HCT116 (cell line): ENCODE measurements around the gene ADD3. TPM values are rescaled to one million over a fixed set of nuclear protein-coding genes. Genes with fewer than 3 reads are reported as not detected.

Experiments
- ATAC-seq: fragments of 200-7000 bp; cut with Tn5 transposase; 2 replicates; pipeline ENCODE4 v1.9.1; 2020; ENCODE audit warnings: mild to moderate bottlenecking, moderate library complexity
- BruUV-seq: library from RNA; stranded (reverse); fragments of 400-500 nt; replicated peaks from 2 replicates; lab custom pipeline; 2021; lab: Mats Ljungman, UMichigan
- CTCF ChIA-PET: fragments of 300-600 bp; sonication (Branson Sonifier 250); formaldehyde crosslinking; loops from one replicate; lab custom pipeline; 2021; ENCODE audit warnings: antibody characterized with exemption; lab: Charles Lee
- POLR2A ChIA-PET: fragments of 300-600, 350-600 bp; sonication (Branson Sonifier 250); formaldehyde crosslinking; loops from one replicate; lab custom pipeline; 2021; ENCODE audit warnings: antibody characterized with exemption; lab: Charles Lee
- RAD21 ChIA-PET, 2 experiments: fragments of 300-600 bp; sonication (Branson Sonifier 250); formaldehyde crosslinking; loops; one replicate each; lab custom pipeline; 2023; ENCODE audit warnings: low total read pairs in 2 of 2; ENCODE audit not compliant: uncharacterized antibody in 2 of 2, unreplicated experiment in 2 of 2, low non-redundant PET in 1 of 2; lab: Charles Lee
- DNase-seq: peaks from one replicate; pipeline ENCODE4 v3.0.0-alpha.2; 2010; ENCODE audit warnings: low read depth, low spot score
- H2AFZ ChIP-seq: fragments of 200-600 bp; shearing (Covaris generic), sonication (generic); 2 replicates; pipeline ENCODE4 v1.6.1; 2017; ENCODE audit warnings: low read depth, mixed run types, mixed read lengths, antibody characterized with exemption, low read length; ENCODE audit not compliant: poor library complexity, severe bottlenecking
- H3K27ac ChIP-seq: 2 replicates; pipeline ENCODE4 v1.5.1; 2012; ENCODE audit warnings: low read depth, low read length
- H3K27me3 ChIP-seq: fragments of 200-600 bp; sonication (generic); 2 replicates; pipeline ENCODE4 v1.6.1; 2016; ENCODE audit warnings: mixed run types, low read length, mixed read lengths; ENCODE audit not compliant: insufficient read depth
- H3K36me3 ChIP-seq, 2 experiments: fragments of 200-500 bp in 1 of 2; fragments of 200-600 bp in 1 of 2; sonication (Bioruptor generic) in 1 of 2; sonication (generic) in 1 of 2; 2 replicates each; pipeline versions ENCODE4 v1.5.1 to v1.6.1; 2014 to 2016; ENCODE audit warnings: low read length in 2 of 2, inconsistent platforms in 1 of 2, mixed read lengths in 1 of 2, mixed run types in 1 of 2; ENCODE audit not compliant: insufficient read depth in 2 of 2, control insufficient read depth in 1 of 2
- H3K4me1 ChIP-seq, 2 experiments: fragments of 200-600 bp in 1 of 2; sonication (generic) in 1 of 2; 2 replicates each; pipeline versions ENCODE4 v1.5.1 to v1.6.1; 2012 to 2017; ENCODE audit warnings: low read length in 2 of 2, inconsistent platforms in 1 of 2, mild to moderate bottlenecking in 1 of 2, mixed read lengths in 1 of 2, mixed run types in 1 of 2, moderate library complexity in 1 of 2; ENCODE audit not compliant: insufficient read depth in 2 of 2, control insufficient read depth in 1 of 2
- H3K4me2 ChIP-seq: fragments of 200-600 bp; sonication (generic); 2 replicates; pipeline ENCODE4 v1.6.1; 2017; ENCODE audit warnings: mixed run types, low read length, mixed read lengths
- H3K4me3 ChIP-seq, 2 experiments: fragments of 200-600 bp in 1 of 2; sonication (generic) in 1 of 2; replicated peaks in 1 of 2; 2 replicates each; pipeline ENCODE4 v1.5.1; 2011 to 2016; ENCODE audit warnings: low read length in 2 of 2, control low read depth in 1 of 2, low read depth in 1 of 2, mild to moderate bottlenecking in 1 of 2, mixed read lengths in 1 of 2, mixed run types in 1 of 2
- H3K79me2 ChIP-seq: fragments of 200-600 bp; sonication (generic); 2 replicates; pipeline ENCODE4 v1.6.1; 2017; ENCODE audit warnings: mild to moderate bottlenecking, mixed run types, low read length, moderate library complexity, mixed read lengths; ENCODE audit not compliant: insufficient read depth
- H3K9ac ChIP-seq: fragments of 200-600 bp; sonication (generic); 2 replicates; pipeline ENCODE4 v1.6.1; 2016; ENCODE audit warnings: low read length, mixed read lengths
- H3K9me2 ChIP-seq: fragments of 200-600 bp; sonication (generic), shearing (Covaris generic); 2 replicates; pipeline ENCODE4 v1.6.1; 2017; ENCODE audit warnings: mixed run types, mild to moderate bottlenecking, moderate library complexity; ENCODE audit not compliant: insufficient read depth
- H3K9me3 ChIP-seq, 2 experiments: fragments of 200-500 bp in 1 of 2; fragments of 200-600 bp in 1 of 2; sonication (Bioruptor generic) in 1 of 2; sonication (generic) in 1 of 2; 2 replicates each; pipeline ENCODE4 v1.6.1; 2014 to 2017; ENCODE audit warnings: low read length in 2 of 2, mixed read lengths in 2 of 2, inconsistent platforms in 1 of 2, low read depth in 1 of 2, mild to moderate bottlenecking in 1 of 2, mixed run types in 1 of 2, moderate library complexity in 1 of 2; ENCODE audit not compliant: control insufficient read depth in 1 of 2, insufficient read depth in 1 of 2
- H4K20me1 ChIP-seq: fragments of 200-600 bp; sonication (generic), shearing (Covaris generic); 2 replicates; pipeline ENCODE4 v1.6.1; 2017; ENCODE audit warnings: mixed run types, mild to moderate bottlenecking, moderate library complexity; ENCODE audit not compliant: insufficient read depth
- CBX3 ChIP-seq: IDR thresholded peaks from 2 replicates; pipeline ENCODE4 v1.6.1; 2012; ENCODE audit warnings: low read depth
- CEBPB ChIP-seq: IDR thresholded peaks from 2 replicates; pipeline ENCODE4 v1.6.1; 2012; ENCODE audit warnings: low read depth
- EGR1 ChIP-seq: IDR thresholded peaks from 2 replicates; pipeline ENCODE4 v1.6.1; 2012; ENCODE audit warnings: low read depth
- ELF1 ChIP-seq: IDR thresholded peaks from 2 replicates; pipeline ENCODE4 v1.6.1; 2012; ENCODE audit warnings: low read depth, borderline replicate concordance
- EZH2 ChIP-seq: fragments of 200-600 bp; sonication (generic); IDR thresholded peaks from 2 replicates; pipeline ENCODE4 v1.6.1; 2017; ENCODE audit warnings: antibody characterized with exemption, mixed run types
- EZH2phosphoT487 ChIP-seq: fragments of 200-600 bp; IDR thresholded peaks from 2 replicates; pipeline ENCODE4 v1.6.1; 2018; ENCODE audit warnings: antibody characterized with exemption, borderline replicate concordance
- FOSL1 ChIP-seq: IDR thresholded peaks from 2 replicates; pipeline ENCODE4 v1.6.1; 2012; ENCODE audit warnings: low read depth
- JUND ChIP-seq: IDR thresholded peaks from 2 replicates; pipeline ENCODE4 v1.6.1; 2012
- POLR2A ChIP-seq: IDR thresholded peaks from 2 replicates; pipeline ENCODE4 v1.7.0; 2011; ENCODE audit warnings: borderline replicate concordance; ENCODE audit not compliant: insufficient read depth, insufficient read length; ENCODE audit errors: extremely low read depth
- POLR2AphosphoS5 ChIP-seq: IDR thresholded peaks from 2 replicates; pipeline ENCODE4 v1.6.1; 2011; ENCODE audit warnings: mild to moderate bottlenecking, low read depth, low read length, moderate library complexity
- RAD21 ChIP-seq: IDR thresholded peaks from 2 replicates; pipeline ENCODE4 v1.6.1; 2012; ENCODE audit warnings: low read depth, mild to moderate bottlenecking
- SIN3A ChIP-seq: IDR thresholded peaks from 2 replicates; pipeline ENCODE4 v1.6.1; 2012; ENCODE audit warnings: low read depth
- SRF ChIP-seq: IDR thresholded peaks from 2 replicates; pipeline ENCODE4 v1.6.1; 2012; ENCODE audit warnings: low read depth
- TCF7L2 ChIP-seq: IDR thresholded peaks from 2 replicates; pipeline ENCODE4 v1.7.0; 2011; ENCODE audit warnings: borderline replicate concordance, inconsistent platforms; ENCODE audit not compliant: insufficient read depth, insufficient read length; ENCODE audit errors: extremely low read depth
- YY1 ChIP-seq: IDR thresholded peaks from 2 replicates; pipeline ENCODE4 v1.6.1; 2011; ENCODE audit warnings: low read length, low read depth, moderate library complexity, mild to moderate bottlenecking; ENCODE audit not compliant: insufficient replicate concordance; ENCODE audit errors: extremely low read depth
- ZFX ChIP-seq: fragments of 450-650 bp; IDR thresholded peaks from 2 replicates; pipeline ENCODE4 v1.6.1; 2017
- ZNF274 ChIP-seq: fragments of 200-500 bp; sonication (Bioruptor generic); IDR thresholded peaks from 2 replicates; pipeline ENCODE4 v1.6.1; 2014; ENCODE audit warnings: mild to moderate bottlenecking, low read depth, low read length, inconsistent platforms
- intact Hi-C: fragments of 100-400 bp; cut with micrococcal nuclease; formaldehyde crosslinking; loops from 2 replicates; pipeline ENCODE4 v1.10.0; 2022
- total RNA-seq: library from RNA; stranded (reverse); gene quantifications from one replicate; pipeline ENCODE4 v1.2.1, GENCODE V29; 2021; ENCODE audit not compliant: unreplicated experiment
- TF ChIP-seq, protein P1 (sequence below): IDR thresholded peaks from 2 replicates; pipeline ENCODE4 v1.6.1; 2012; ENCODE audit warnings: low read depth
- TF ChIP-seq, protein P2 (sequence below): IDR thresholded peaks from 2 replicates; pipeline ENCODE4 v1.6.1; 2012
- TF ChIP-seq, protein P3 (sequence below), 3 experiments: fragments of 200-600 bp in 1 of 3; sonication (generic) in 1 of 3; IDR thresholded peaks in 2 of 3; conservative IDR thresholded peaks in 1 of 3; 2 replicates each; pipeline ENCODE4 v1.5.1; 2012 to 2017; ENCODE audit warnings: low read depth in 2 of 3, low read length in 2 of 3, antibody characterized with exemption in 1 of 3, borderline replicate concordance in 1 of 3, control low read depth in 1 of 3, mild to moderate bottlenecking in 1 of 3, mixed read lengths in 1 of 3, mixed run types in 1 of 3, moderate library complexity in 1 of 3; ENCODE audit not compliant: insufficient read depth in 1 of 3

The ADD3 gene
- total RNA-seq, 1 experiment from 2014 or later: 41.1 TPM

DNA sequence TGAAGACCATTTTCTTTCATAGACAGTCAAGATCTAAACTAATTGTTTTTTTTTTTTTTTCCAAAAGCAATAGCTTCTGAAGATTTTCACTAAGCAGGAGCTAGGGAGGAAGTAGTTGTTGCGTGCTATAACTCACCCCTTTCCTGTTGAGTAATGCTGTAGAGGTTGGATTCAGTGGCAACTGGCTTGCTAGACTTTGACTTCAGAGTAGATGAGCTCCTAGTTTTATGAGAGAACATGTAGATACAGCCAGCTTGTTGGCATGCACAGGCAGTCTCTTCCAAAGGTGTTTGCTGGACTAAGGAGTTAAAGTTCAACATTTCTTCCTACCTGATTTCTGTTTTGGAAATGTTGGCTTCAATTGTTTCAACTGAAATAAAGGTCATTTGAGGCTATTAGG is 133.4 kb downstream of the ADD3 start:
- no peak overlapping the region for H3K4me3 ChIP-seq
- H3K9me3 ChIP-seq: no peaks in the 10 kb centered on the region
- H4K20me1 ChIP-seq: no peaks in the 10 kb centered on the region
- H3K27me3 ChIP-seq: no peaks in the 10 kb centered on the region
- ATAC-seq (no peak), DNase-seq (no peak)
- ChIA-PET POLR2A (no interaction called here), CTCF (interaction anchor here (0.8 kb wide), 1 partner anchor 81 kb away, joined by 3 read pairs; no protein-coding TSS in a partner anchor)
- BruUV-seq: no TSS peak
- no peaks in the 10 kb centered on the region for H3K9me2 ChIP-seq
- H2AFZ ChIP-seq: no peak overlapping the region
- no peak overlapping the region for H3K9ac ChIP-seq
- no peaks in the 10 kb centered on the region for H3K36me3 ChIP-seq
- intact Hi-C loops: no loop called here
- peaks cover 0 to 2% of the 10 kb centered on the region in 2 experiments; a peak in 1 of 4 replicates for H3K4me1 ChIP-seq
- no peak overlapping the region for H3K4me2 ChIP-seq
- H3K27ac ChIP-seq: no peak overlapping the region
- TF ChIP-seq JUND (no peak), SRF (no peak), ZNF274 (no peak), EZH2phosphoT487 (no peak), CEBPB (no peak), FOSL1 (no peak), POLR2AphosphoS5 (no peak), SIN3A (no peak), EZH2 (no peak), POLR2A (no peak), ELF1 (no peak), RAD21 (no peak), EGR1 (no peak), YY1 (no peak), ZFX (no peak), TCF7L2 (no peak), CBX3 (no peak)
- TF ChIP-seq, protein P1, sequence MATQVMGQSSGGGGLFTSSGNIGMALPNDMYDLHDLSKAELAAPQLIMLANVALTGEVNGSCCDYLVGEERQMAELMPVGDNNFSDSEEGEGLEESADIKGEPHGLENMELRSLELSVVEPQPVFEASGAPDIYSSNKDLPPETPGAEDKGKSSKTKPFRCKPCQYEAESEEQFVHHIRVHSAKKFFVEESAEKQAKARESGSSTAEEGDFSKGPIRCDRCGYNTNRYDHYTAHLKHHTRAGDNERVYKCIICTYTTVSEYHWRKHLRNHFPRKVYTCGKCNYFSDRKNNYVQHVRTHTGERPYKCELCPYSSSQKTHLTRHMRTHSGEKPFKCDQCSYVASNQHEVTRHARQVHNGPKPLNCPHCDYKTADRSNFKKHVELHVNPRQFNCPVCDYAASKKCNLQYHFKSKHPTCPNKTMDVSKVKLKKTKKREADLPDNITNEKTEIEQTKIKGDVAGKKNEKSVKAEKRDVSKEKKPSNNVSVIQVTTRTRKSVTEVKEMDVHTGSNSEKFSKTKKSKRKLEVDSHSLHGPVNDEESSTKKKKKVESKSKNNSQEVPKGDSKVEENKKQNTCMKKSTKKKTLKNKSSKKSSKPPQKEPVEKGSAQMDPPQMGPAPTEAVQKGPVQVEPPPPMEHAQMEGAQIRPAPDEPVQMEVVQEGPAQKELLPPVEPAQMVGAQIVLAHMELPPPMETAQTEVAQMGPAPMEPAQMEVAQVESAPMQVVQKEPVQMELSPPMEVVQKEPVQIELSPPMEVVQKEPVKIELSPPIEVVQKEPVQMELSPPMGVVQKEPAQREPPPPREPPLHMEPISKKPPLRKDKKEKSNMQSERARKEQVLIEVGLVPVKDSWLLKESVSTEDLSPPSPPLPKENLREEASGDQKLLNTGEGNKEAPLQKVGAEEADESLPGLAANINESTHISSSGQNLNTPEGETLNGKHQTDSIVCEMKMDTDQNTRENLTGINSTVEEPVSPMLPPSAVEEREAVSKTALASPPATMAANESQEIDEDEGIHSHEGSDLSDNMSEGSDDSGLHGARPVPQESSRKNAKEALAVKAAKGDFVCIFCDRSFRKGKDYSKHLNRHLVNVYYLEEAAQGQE: no peak
- TF ChIP-seq, protein P2, sequence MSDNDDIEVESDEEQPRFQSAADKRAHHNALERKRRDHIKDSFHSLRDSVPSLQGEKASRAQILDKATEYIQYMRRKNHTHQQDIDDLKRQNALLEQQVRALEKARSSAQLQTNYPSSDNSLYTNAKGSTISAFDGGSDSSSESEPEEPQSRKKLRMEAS: no peak
- TF ChIP-seq, protein P3, sequence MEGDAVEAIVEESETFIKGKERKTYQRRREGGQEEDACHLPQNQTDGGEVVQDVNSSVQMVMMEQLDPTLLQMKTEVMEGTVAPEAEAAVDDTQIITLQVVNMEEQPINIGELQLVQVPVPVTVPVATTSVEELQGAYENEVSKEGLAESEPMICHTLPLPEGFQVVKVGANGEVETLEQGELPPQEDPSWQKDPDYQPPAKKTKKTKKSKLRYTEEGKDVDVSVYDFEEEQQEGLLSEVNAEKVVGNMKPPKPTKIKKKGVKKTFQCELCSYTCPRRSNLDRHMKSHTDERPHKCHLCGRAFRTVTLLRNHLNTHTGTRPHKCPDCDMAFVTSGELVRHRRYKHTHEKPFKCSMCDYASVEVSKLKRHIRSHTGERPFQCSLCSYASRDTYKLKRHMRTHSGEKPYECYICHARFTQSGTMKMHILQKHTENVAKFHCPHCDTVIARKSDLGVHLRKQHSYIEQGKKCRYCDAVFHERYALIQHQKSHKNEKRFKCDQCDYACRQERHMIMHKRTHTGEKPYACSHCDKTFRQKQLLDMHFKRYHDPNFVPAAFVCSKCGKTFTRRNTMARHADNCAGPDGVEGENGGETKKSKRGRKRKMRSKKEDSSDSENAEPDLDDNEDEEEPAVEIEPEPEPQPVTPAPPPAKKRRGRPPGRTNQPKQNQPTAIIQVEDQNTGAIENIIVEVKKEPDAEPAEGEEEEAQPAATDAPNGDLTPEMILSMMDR (IDR thresholded peaks at IDR 0.05 in 2 of 3, conservative IDR thresholded peaks at IDR 0.05 in 1 of 3; ENCODE audit: borderline replicate concordance in 1 of 3, insufficient read depth in 1 of 3, low read depth in 2 of 3, low read length in 2 of 3): no peak
- TF ChIP-seq, all 23 proteins: peak for 0
- no peaks in the 10 kb centered on the region for H3K79me2 ChIP-seq
- RAD21 ChIA-PET: no interaction called here
